Transverse colon (tissue), 3 donors: ENCODE data around the gene GPBAR1.

Experiments
- CTCF ChIP-seq, 5 experiments: fragments of 200-600 bp in 3 of 5; fragments of 450-650 bp in 2 of 5; sonication (generic) in 3 of 5; IDR thresholded peaks; 1 replicate in 2 of 5; 2 replicates in 3 of 5; pipeline ENCODE4 v1.5.1; 2016 to 2017; ENCODE audit warnings: antibody characterized with exemption in 5 of 5, inconsistent platforms in 3 of 5, mild to moderate bottlenecking in 2 of 5, moderate library complexity in 1 of 5
- EP300 ChIP-seq: sonication (generic); formaldehyde crosslinking; IDR thresholded peaks from one replicate; pipeline ENCODE4 v1.6.1; 2017; ENCODE audit warnings: antibody characterized with exemption, low read depth

GRCh38 chr2:218223046-218223445, 37.8 kb upstream of the GPBAR1 start:
- TF ChIP-seq EP300 = no peak
- TF ChIP-seq CTCF (IDR thresholded peaks at IDR 0.05) = no peak
